Non-pigmented ciliary epithelial cell (primary cell): Measurements from ENCODE around the gene KRTAP20-1.

Source experiments
- DNase-seq: peaks from one replicate; pipeline ENCODE4 v3.0.0-alpha.2; 2010; ENCODE audit warnings: low read depth

The KRTAP20-1 gene

DNA sequence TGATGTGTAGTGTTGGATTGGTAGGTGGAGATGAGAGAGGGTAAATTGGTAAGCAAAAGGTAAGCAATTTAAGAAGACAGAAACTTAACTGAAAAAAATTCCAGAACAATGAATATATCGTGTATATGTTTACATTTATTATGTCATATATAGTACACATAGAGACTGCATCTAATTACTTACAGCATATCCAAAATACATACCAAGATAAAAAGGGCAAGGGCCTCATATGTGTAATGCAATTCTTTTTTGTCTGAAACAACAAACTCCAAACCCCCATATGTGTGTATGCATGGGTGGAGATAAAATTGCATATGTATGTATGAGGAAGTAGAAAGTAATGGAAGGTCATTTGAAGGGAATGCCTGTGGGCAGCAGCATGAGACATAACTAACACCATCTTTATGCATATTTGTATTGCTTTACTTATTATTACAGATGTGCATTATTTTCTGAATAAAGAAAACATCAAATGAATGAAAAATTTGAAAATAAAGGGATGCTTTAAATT lies 30.7 kb downstream of the KRTAP20-1 start:
- no peak for DNase-seq

DNA sequence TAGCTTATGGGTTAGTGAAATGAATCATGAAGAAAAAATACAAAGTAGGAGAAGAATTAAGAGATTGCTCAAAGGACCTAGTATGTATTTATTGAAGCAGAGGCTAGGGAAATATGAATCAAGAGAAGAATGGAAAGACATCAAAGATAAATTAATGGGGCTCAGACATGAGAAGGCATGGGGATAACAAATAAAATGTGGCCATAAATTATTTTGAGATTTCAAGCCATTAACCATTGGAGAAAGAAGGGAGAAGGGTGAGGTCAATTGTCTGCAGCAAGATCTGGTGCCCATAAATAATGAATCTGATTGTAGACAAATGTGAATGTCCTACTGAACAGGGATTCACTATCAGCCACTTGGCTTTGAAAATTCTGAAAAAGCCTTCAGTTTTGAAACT lies 36.7 kb downstream of the KRTAP20-1 start:
- DNase-seq = no peak
